Measurements from ENCODE around the gene WASF2.
"Not testable (repeated sequence)": the region's sequence is repeated elsewhere in the genome, so short reads cannot be mapped to it uniquely, and the experiment has no call there.

GRCh38 chr1:27538305-27538676, 48.3 kb upstream of the WASF2 start:
- TF ChIP-seq CTCF (IDR thresholded peaks at IDR 0.05); ZFX (IDR thresholded peaks at IDR 0.05; ENCODE audit: borderline replicate concordance): not testable (repeated sequence)
